Fibroblast of lung (primary cell): ENCODE data around the gene TKTL2.

Experiments used
- EZH2 ChIP-seq: IDR thresholded peaks from 2 replicates; pipeline ENCODE4 v1.5.1; 2012; ENCODE audit warnings: low read length, control low read depth, mild to moderate bottlenecking; ENCODE audit errors: missing control alignments
- TF ChIP-seq, protein P1 (sequence below), 2 donors: IDR thresholded peaks in 1 of 2; conservative IDR thresholded peaks in 1 of 2; 1 replicate in 1 of 2; 2 replicates in 1 of 2; pipeline ENCODE4 v1.5.1; 2011 to 2012; ENCODE audit warnings: low read length in 2 of 2, control low read depth in 1 of 2, inconsistent platforms in 1 of 2, low read depth in 1 of 2, mild to moderate bottlenecking in 1 of 2

DNA sequence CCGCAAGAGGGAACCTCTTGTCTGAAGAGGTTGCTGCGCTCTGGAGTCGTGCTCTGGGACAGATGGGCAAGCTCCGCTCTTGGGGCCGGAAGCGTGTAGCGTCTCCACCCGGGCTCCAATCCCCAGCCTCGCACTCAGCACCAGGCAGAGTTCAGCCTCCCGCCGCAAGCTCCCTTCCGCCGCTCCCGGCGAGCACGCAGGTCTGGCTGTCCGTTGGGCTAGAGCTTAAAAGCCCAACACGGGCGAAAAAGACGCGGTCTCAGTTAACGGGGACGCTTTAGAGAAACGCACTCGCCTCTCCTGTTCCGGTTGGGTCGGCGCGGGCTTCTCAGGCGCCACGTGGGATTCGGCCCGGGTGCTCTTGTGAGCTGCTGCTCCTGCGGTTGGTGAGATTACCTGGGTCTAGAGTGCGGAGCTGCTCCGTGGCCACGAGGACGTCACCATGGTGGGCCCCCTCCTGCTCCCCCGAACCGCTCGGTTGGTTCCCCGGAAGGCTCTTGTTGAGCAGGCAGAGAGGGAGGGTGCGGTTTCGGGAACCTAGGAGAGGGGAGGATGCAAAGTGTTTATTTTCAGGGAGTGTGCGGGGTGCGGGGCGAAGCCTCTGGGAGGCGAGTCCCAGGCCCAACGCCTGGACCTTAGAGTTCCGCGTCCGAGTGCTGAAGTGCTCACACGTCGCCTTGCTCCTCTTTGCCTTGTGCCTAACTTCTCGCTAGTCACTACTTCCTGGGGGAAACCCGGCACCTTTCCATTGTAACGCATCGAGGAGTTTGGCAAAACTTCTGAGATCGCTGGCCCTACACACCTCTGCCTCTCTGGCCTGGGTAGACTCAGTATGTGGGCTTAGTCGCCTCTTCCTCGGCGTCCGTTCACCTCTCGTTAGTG, 21.0 kb upstream of the TKTL2 start, which contains the start of gene TMA16:
- TF ChIP-seq, protein P1, sequence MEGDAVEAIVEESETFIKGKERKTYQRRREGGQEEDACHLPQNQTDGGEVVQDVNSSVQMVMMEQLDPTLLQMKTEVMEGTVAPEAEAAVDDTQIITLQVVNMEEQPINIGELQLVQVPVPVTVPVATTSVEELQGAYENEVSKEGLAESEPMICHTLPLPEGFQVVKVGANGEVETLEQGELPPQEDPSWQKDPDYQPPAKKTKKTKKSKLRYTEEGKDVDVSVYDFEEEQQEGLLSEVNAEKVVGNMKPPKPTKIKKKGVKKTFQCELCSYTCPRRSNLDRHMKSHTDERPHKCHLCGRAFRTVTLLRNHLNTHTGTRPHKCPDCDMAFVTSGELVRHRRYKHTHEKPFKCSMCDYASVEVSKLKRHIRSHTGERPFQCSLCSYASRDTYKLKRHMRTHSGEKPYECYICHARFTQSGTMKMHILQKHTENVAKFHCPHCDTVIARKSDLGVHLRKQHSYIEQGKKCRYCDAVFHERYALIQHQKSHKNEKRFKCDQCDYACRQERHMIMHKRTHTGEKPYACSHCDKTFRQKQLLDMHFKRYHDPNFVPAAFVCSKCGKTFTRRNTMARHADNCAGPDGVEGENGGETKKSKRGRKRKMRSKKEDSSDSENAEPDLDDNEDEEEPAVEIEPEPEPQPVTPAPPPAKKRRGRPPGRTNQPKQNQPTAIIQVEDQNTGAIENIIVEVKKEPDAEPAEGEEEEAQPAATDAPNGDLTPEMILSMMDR (conservative IDR thresholded peaks at IDR 0.05 in 1 of 2, IDR thresholded peaks at IDR 0.05 in 1 of 2; ENCODE audit: low read depth in 1 of 2, low read length in 2 of 2) = no peak
- TF ChIP-seq EZH2 = no peak
